Prostate gland (tissue), 2 donors: ENCODE results near the gene CADPS2.

Experiments
- CTCF ChIP-seq, 4 experiments: fragments of 200-600 bp in 2 of 4; fragments of 450-650 bp in 2 of 4; sonication (generic) in 2 of 4; IDR thresholded peaks; 1 replicate in 3 of 4; 2 replicates in 1 of 4; pipeline ENCODE4 v1.5.1; 2016 to 2019; ENCODE audit warnings: antibody characterized with exemption in 4 of 4, mild to moderate bottlenecking in 2 of 4, moderate library complexity in 2 of 4
- POLR2A ChIP-seq: fragments of 450-650 bp; IDR thresholded peaks from one replicate; pipeline ENCODE4 v1.6.1; 2016; ENCODE audit warnings: antibody characterized with exemption, mild to moderate bottlenecking
- POLR2AphosphoS5 ChIP-seq: sonication (generic); formaldehyde crosslinking; IDR thresholded peaks from one replicate; pipeline ENCODE4 v1.6.1; 2017; ENCODE audit warnings: antibody characterized with exemption

GRCh38 chr7:122913608-122914007 lies 27.3 kb upstream of the CADPS2 start:
- no peak for TF ChIP-seq CTCF (IDR thresholded peaks at IDR 0.05)
- no peak for TF ChIP-seq POLR2AphosphoS5
- TF ChIP-seq POLR2A = no peak
